SW 1271 (cell line): ENCODE data around the gene CCNL1.
A peak's percentile ranks its signal among the peaks of the same experiment; 100 is the strongest.

ENCODE experiments used
- DNase-seq, 2 experiments: peaks; one replicate each; lab custom pipeline; 2025; lab: John Stamatoyannopoulos, UW

CCNL1 gene

GRCh38 chr3:157123621-157124020, 36.3 kb downstream of the CCNL1 start:
- DNase-seq = no peak

- DNase-seq = no peak
Measured at GRCh38 chr3:157122832-157123427, 37.0 kb downstream of the CCNL1 start.

GRCh38 chr3:157122116-157122515, 37.8 kb downstream of the CCNL1 start:
- DNase-seq = peak; percentile 18 to 32

DNA sequence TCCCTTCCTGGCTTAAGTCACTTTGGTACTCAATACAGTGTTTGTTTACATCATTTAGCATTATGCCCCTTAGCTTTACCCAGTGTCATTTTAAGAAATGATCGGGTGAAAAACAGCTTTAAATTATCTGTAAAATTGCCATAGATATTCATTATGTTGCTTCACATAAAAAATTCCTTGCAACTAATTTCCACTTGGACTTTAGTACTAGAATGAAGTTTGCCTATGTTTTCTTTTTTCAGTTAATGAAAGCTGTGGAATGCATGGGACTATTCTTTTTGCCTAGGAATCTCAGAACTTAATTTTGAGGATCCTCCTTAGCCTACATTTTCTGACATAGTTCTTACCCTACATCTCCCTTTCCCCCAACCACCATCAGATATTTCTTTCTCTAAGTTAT, 38.4 kb downstream of the CCNL1 start:
- DNase-seq = no peak

- no peak for DNase-seq
Measured at GRCh38 chr3:157120071-157120892, 39.7 kb downstream of the CCNL1 start.

GRCh38 chr3:157119369-157119951, 40.5 kb downstream of the CCNL1 start:
- DNase-seq = no peak

GRCh38 chr3:157117875-157118654, 41.9 kb downstream of the CCNL1 start:
- DNase-seq = no peak

DNA sequence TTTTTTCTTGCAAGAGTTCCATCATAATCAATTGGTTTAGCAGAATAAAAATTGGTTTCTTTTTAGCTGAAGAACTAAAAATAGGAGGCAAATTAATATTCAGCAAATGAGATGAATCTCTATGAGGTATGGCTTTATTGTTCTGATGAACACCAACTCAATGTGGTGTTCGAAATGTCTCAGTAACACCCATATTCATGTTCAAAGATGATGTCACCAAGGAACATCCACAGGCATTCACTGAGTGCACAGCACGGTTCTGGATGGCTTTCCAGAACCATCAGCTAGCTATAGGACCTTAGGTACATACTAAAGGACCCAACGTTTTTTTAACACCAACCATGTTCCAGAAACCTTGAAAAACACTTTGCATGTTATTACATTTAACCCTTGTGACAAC, 42.7 kb downstream of the CCNL1 start:
- DNase-seq = no peak

GRCh38 chr3:157116017-157116416, 43.9 kb downstream of the CCNL1 start:
- no peak for DNase-seq

DNA sequence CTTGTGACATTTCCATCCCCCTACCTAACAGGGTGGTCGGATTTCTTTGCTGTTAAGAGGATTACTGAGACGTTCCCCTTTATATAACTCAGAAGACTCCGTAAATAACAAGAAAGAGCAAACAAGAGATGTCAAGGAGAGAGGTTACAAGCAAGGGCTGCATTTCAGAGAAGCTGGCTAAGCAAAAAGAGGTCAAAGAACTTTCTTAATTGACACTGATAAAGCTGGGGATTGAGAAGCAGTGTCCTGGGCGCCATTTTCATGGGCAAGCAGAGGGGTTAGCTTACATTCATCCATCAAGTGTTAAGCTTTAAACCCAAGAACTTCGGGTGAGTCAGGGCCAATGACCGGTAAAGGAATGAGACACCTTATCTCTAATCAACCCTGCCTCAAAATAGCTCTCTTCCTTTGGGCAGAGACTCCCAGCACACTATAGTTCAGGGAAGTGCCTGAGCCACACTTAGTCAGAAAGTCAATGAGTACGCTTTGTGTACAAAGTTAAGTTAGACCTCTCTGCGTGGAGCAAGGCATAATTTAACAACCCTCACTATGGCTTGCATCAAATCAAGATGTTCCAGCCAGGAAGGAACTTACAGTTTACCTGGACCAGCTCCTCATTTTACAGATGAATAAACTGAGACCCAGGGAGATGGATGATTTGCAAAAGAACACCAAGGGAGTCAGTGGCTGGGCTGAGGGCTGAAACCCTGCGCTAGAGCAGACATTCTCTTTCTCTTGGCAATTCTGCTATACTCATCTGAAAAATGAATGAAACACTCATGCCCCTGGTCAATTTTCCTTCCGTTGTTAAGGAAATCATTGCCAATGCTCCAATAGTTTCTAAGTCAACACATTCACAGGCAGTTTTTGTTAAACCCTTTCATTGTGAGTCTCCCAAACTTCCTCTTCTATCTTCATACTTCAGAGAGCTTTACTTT, 44.6 kb downstream of the CCNL1 start:
- DNase-seq = no peak

- DNase-seq = no peak
Measured at GRCh38 chr3:157113832-157114505, 46.0 kb downstream of the CCNL1 start.

DNA sequence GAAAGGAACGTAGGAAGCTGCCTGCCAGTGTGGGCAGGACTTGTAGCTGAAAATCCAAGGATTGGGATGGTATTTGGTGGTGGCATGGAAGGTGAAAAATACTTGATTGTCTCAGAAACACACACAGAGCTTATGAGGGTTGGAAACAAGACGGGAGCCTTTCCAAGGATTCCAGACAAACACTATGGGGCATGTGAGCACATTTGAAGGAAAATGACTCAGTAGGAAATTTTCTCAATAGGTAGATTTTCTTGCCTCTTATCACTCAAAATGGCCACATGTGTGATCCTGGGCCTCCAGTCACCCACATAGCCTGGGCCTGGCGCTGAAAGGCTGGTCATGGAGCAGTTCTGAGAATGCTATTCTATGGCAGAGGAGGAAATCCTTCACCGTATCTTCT, 47.4 kb downstream of the CCNL1 start:
- no peak for DNase-seq

DNA sequence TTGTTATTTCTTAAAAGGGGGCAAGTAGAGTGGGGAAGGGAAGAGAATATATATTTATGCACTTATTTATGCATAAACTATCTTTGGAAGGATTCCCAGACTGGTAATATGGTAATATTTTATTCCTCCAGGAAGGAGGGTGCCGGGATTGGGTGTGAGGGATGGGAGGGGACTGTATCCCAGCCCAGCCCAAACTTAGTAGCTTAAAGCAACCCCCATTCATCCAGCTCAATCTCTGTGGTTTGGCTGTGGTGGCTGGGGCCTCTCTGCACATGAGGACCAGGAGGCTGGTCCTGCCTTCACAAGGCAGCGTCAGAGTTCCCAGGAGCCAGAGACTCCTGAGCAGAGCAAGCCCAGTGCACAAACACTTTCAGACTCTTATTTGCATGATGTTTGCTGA, 48.4 kb downstream of the CCNL1 start:
- DNase-seq = no peak

DNA sequence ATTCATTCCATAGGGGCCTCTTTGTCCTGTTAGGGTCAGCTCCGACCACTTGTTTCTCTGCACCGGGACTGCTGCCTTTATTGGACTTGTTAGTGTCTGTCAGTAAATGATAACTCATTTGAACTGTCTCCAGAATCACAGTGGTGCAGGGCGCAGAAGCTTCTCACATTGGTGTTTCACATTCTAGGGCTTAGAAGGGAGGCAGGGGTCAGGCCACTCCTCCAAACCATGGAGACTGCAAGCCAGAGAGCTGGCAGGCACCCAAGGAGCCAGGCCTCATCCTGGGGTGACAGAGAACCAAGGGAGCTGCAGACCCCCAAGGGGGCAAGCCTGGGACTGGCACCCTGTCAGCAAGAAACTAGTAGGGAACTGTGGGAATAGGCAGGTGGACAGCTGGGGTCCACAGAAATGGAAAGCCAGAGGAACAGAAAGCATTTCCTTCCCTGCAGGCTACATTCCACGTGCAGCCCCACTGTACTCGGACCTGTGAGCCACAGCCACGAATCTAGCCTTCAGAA, 49.1 kb downstream of the CCNL1 start:
- DNase-seq = no peak

DNA sequence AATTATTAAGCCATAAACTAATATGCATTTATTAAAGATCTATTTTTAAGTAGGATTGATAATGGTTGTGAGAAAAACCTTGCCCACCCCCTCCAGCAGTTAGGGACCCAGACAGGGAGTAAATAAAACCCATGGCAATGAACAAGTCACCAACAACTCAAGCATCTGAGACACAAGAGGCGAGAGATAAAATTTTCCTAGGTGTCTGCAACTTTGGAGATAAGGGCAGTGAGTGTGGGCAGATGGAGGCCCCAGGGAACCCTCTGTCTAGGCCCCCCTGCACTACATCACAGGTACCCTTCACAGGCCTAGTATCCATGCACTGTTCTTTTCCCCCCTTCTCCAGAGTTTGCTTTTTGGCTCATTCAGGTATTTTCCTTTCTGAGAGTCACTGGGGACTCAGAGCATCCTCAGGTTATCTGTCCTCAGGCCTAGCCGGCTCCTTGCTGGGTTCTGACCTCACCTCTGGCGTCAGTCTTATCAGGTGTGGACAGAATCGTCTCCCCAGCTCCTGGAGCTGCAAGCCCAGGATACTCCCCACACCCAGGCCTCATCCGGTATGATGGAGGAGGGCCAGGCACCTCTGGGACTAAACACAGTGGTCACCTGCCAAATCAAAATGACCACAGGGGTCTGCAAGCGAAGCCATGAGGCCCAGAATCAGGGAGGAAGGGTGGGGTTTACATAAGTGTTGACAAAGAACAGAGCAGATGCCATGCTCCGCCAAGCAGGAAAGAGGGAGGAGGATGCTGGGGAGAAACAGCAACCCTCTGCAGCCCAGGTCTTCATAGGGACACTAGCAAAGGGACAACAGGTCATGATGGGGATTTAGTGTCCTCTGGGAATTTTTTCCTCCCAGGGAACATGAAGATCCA, 50.4 kb downstream of the CCNL1 start:
- no peak for DNase-seq

GRCh38 chr3:157107644-157108133, 52.3 kb downstream of the CCNL1 start:
- no peak for DNase-seq

- no peak for DNase-seq
Measured at GRCh38 chr3:157107037-157107436, 52.9 kb downstream of the CCNL1 start.

GRCh38 chr3:157104928-157105652, 54.9 kb downstream of the CCNL1 start:
- DNase-seq = no peak

DNA sequence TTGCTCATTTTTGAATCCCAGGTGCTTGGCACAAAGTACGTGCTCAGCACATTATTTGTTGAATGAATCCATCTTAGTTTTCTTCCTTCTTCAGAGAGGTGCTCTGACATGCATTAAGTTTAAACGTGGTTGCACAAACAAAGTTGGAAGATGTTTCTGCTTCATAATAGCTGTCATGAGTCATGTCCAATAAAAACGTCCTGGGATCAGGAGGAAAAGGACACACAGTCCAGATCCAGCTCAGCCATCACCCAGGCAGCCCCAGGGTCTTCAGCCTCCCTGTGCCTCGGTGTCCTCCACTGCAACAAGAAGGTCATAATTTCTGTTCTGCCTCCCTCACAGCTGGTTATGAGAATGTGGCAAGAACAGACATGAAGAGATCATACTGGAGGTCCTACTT, 55.4 kb downstream of the CCNL1 start:
- DNase-seq = no peak
